IPS-18a (cell line): ENCODE data around the gene RCOR1.

Source experiments
- H3K27ac ChIP-seq: one replicate; pipeline ENCODE4 v1.5.1; 2013; ENCODE audit warnings: low read length
- H3K27me3 ChIP-seq: one replicate; pipeline ENCODE4 v1.6.1; 2013; ENCODE audit warnings: mild to moderate bottlenecking, low read length; ENCODE audit not compliant: control insufficient read depth, insufficient read depth
- H3K36me3 ChIP-seq: one replicate; pipeline ENCODE4 v1.6.1; 2013; ENCODE audit warnings: low read depth, low read length; ENCODE audit not compliant: control insufficient read depth
- H3K4me1 ChIP-seq: one replicate; pipeline ENCODE4 v1.6.1; 2013; ENCODE audit warnings: low read depth, low read length; ENCODE audit not compliant: control insufficient read depth
- H3K4me3 ChIP-seq: one replicate; pipeline ENCODE4 v1.5.1; 2013; ENCODE audit warnings: low read length
- H3K9ac ChIP-seq: one replicate; pipeline ENCODE4 v1.6.1; 2013; ENCODE audit warnings: mild to moderate bottlenecking, low read length, moderate library complexity
- H3K9me3 ChIP-seq: one replicate; pipeline ENCODE4 v1.6.1; 2013; ENCODE audit warnings: low read depth, low read length; ENCODE audit not compliant: control insufficient read depth

RCOR1 gene

GRCh38 chr14:102779574-102780315 is 187.3 kb downstream of the RCOR1 start:
- no peak overlapping the region for H3K27ac ChIP-seq
- H3K9ac ChIP-seq: no peak overlapping the region
- H3K27me3 ChIP-seq: peaks cover 20% of the 10 kb centered on the region
- no peaks in the 10 kb centered on the region for H3K9me3 ChIP-seq
- peaks cover 16% of the 10 kb centered on the region for H3K4me1 ChIP-seq
- H3K4me3 ChIP-seq: no peak overlapping the region
- H3K36me3 ChIP-seq: no peaks in the 10 kb centered on the region
